Natural killer cell (primary cell): ENCODE data around the gene VPS13D. TPM values are rescaled to one million over a fixed set of nuclear protein-coding genes. Genes with fewer than 3 reads are reported as not detected.

ENCODE experiments used
- ATAC-seq, 3 donors: fragments of 150-1000 bp in 2 of 3; fragments of 200-7000 bp in 1 of 3; cut with Tn5 transposase; 1 replicate in 1 of 3; 2 replicates in 2 of 3; pipeline ENCODE4 v1.10.0; 2021; ENCODE audit warnings: mild to moderate bottlenecking in 2 of 3, moderate library complexity in 2 of 3
- DNase-seq, 2 donors: peaks; one replicate each; pipeline versions ENCODE4 v3.0.0 to v3.0.0-alpha.2; 2013 to 2021; ENCODE audit warnings: mixed read lengths in 1 of 2
- H3K27ac ChIP-seq: one replicate; pipeline ENCODE4 v1.5.1; 2013; ENCODE audit warnings: mild to moderate bottlenecking, low read length
- H3K27me3 ChIP-seq: one replicate; pipeline ENCODE4 v1.6.1; 2013; ENCODE audit warnings: low read length; ENCODE audit not compliant: control insufficient read depth, insufficient read depth
- H3K36me3 ChIP-seq: one replicate; pipeline ENCODE4 v1.6.1; 2013; ENCODE audit warnings: low read length; ENCODE audit not compliant: control insufficient read depth, insufficient read depth
- H3K4me1 ChIP-seq: one replicate; pipeline ENCODE4 v1.6.1; 2013; ENCODE audit warnings: low read length; ENCODE audit not compliant: control insufficient read depth, insufficient read depth
- H3K4me3 ChIP-seq: one replicate; pipeline ENCODE4 v1.5.1; 2013; ENCODE audit warnings: low read length
- H3K9me3 ChIP-seq: one replicate; pipeline ENCODE4 v1.6.1; 2013; ENCODE audit warnings: low read length; ENCODE audit not compliant: control insufficient read depth, insufficient read depth
- H3K27ac Mint-ChIP-seq, 2 donors: one replicate each; pipeline ENCODE4 v1.8.0; 2022; ENCODE audit warnings: mild to moderate bottlenecking in 2 of 2, mixed read lengths in 2 of 2, moderate library complexity in 1 of 2
- H3K27me3 Mint-ChIP-seq, 2 donors: one replicate each; pipeline ENCODE4 v1.8.0; 2022; ENCODE audit warnings: low read depth in 2 of 2, mixed read lengths in 2 of 2
- H3K36me3 Mint-ChIP-seq: one replicate; pipeline ENCODE4 v1.8.0; 2022; ENCODE audit warnings: mixed read lengths
- H3K4me1 Mint-ChIP-seq, 2 donors: one replicate each; pipeline ENCODE4 v1.8.0; 2022; ENCODE audit warnings: mixed read lengths in 2 of 2
- H3K4me3 Mint-ChIP-seq: one replicate; pipeline ENCODE4 v1.8.0; 2022; ENCODE audit warnings: mild to moderate bottlenecking, moderate library complexity, mixed read lengths
- H3K9me3 Mint-ChIP-seq, 2 donors: one replicate each; pipeline ENCODE4 v1.8.0; 2022; ENCODE audit warnings: mixed read lengths in 2 of 2
- WGBS: methylation state at CpG from one replicate; pipeline ENCODE4 v1.1.7; 2013; ENCODE audit warnings: missing lambda C conversion rate; ENCODE audit not compliant: insufficient coverage; 5-methylcytosine and 5-hydroxymethylcytosine counted together
- intact Hi-C: fragments of 100-400 bp; cut with micrococcal nuclease; formaldehyde crosslinking; loops from one replicate; pipeline ENCODE4 v1.14.2; 2022
- total RNA-seq, 4 donors: library from RNA; stranded (reverse); fragments of 120-200 nt in 1 of 4; gene quantifications; one replicate each; pipeline versions ENCODE4 v1.2.3 to v1.2.4, GENCODE V29; 2013 to 2022
- TF ChIP-seq, protein P1 (sequence below): fragments of 200-600 bp; IDR thresholded peaks from one replicate; pipeline ENCODE4 v1.8.0; 2022; ENCODE audit warnings: antibody characterized with exemption

The VPS13D gene
- total RNA-seq, 3 donors from 2014 or later (not counting 1 experiment from before 2014, with no cell fraction given) = 66.3 to 94.0 (median 81.7) TPM

DNA sequence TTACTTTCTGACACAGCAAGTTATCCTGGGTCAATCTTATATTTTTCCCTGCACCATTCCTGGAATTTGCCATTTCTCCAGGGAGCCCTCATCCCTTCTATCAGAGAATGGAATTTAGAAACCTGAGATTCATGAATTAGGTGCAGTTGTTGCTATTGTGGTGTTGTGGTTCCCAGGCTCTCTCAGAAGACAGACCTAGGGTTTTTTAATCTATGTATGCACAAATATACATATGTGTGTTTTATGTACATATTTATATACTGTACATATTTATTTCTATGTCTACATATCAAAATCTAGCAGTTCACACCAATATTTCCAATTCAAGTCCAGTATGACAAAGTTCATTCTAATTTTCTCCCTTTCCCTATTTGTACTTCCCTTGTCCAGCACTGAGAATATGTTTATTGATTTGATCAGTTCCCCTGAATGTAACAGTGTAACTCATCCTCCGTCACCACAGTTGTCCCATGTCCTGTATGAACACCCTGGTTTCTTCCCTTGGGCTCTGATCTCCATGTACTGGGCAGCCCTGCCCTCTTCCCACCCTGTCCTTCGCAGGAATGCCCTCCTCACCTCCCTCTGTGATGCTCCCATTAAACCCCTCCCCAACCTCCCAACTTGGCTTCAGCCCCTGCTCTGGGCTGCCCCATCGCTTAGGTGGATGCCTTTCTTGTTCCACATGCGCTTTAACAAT lies 145.5 kb downstream of the VPS13D start:
- Histone ChIP-seq H3K27me3 (no peaks in the 10 kb centered on the region), H3K4me1 (no peaks in the 10 kb centered on the region), H3K9me3 (no peaks in the 10 kb centered on the region), H3K27ac (no peak overlapping the region), H3K36me3 (peaks cover 54% of the 10 kb centered on the region), H3K4me3 (no peak overlapping the region)
- TF ChIP-seq, protein P1, sequence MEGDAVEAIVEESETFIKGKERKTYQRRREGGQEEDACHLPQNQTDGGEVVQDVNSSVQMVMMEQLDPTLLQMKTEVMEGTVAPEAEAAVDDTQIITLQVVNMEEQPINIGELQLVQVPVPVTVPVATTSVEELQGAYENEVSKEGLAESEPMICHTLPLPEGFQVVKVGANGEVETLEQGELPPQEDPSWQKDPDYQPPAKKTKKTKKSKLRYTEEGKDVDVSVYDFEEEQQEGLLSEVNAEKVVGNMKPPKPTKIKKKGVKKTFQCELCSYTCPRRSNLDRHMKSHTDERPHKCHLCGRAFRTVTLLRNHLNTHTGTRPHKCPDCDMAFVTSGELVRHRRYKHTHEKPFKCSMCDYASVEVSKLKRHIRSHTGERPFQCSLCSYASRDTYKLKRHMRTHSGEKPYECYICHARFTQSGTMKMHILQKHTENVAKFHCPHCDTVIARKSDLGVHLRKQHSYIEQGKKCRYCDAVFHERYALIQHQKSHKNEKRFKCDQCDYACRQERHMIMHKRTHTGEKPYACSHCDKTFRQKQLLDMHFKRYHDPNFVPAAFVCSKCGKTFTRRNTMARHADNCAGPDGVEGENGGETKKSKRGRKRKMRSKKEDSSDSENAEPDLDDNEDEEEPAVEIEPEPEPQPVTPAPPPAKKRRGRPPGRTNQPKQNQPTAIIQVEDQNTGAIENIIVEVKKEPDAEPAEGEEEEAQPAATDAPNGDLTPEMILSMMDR = no peak
- peaks cover 6% of the 10 kb centered on the region for H3K36me3 Mint-ChIP-seq
- ATAC-seq = no peak
- H3K27ac Mint-ChIP-seq = no peak overlapping the region
- H3K9me3 Mint-ChIP-seq = no peaks in the 10 kb centered on the region
- H3K4me1 Mint-ChIP-seq = no peaks in the 10 kb centered on the region
- 98% methylated on average over 4 of the region's 4 CpGs for whole genome bisulfite sequencing
- no peaks in the 10 kb centered on the region for H3K27me3 Mint-ChIP-seq
- intact Hi-C loops = no loop called here
- DNase-seq = no peak
- no peak overlapping the region for H3K4me3 Mint-ChIP-seq

DNA sequence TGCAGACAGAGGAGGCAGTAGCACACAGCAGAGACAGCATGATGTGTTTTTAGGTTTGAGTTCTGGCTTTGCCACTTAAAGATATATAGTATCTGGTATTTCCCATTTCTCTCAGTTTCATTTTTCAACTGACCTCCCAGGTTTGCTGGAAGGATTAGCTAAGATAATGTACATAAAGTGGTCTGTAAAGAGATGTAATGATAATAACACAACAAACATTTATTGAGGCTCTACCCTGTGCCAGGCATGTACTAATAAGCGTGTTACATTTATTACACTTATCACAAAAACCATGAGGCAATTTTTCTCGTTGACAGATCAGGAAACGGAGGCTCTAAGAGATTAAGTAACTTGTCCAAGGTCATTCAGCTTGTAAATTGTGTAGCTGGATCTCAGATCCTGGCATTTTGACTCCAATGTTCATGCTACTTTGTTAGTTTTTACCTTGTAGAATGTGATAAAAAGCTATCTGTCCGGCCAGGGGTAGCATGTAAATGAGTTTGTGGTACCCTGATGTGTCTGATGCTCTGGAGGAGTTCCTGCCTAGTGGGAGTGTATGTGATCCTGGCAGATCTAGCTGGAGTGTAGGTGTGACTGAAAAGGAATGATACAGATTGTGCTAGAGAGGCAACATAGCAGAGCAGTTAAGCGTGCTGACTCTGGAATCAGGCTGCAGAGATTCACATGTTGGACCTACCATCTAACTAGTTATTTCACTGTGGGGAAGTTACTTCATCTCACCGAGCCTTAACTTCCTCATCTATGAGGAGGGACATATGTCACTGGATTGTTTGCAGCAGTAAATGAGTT lies 146.6 kb downstream of the VPS13D start:
- Mint-ChIP-seq H3K36me3 (peaks cover 14% of the 10 kb centered on the region), H3K4me1 (no peaks in the 10 kb centered on the region), H3K27ac (no peak overlapping the region), H3K27me3 (no peaks in the 10 kb centered on the region), H3K9me3 (no peaks in the 10 kb centered on the region), H3K4me3 (no peak overlapping the region)
- Histone ChIP-seq H3K4me1 (no peaks in the 10 kb centered on the region), H3K36me3 (peaks cover 55% of the 10 kb centered on the region), H3K27me3 (no peaks in the 10 kb centered on the region), H3K27ac (no peak overlapping the region), H3K9me3 (no peaks in the 10 kb centered on the region), H3K4me3 (no peak overlapping the region)
- ATAC-seq (no peak), DNase-seq (no peak)
- intact Hi-C loops = no loop called here
- 72% methylated on average over 4 of the region's 6 CpGs for WGBS
- TF ChIP-seq, protein P1 = no peak

- DNase-seq (no peak), ATAC-seq (no peak)
- Histone ChIP-seq H3K9me3 (no peaks in the 10 kb centered on the region), H3K36me3 (peaks cover 68% of the 10 kb centered on the region), H3K27ac (no peak overlapping the region), H3K4me3 (no peak overlapping the region), H3K27me3 (no peaks in the 10 kb centered on the region), H3K4me1 (no peaks in the 10 kb centered on the region)
- intact Hi-C loops = no loop called here
- Mint-ChIP-seq H3K36me3 (peaks cover 30% of the 10 kb centered on the region), H3K4me3 (no peak overlapping the region), H3K4me1 (peaks cover 0 to 6% of the 10 kb centered on the region in 2 donors), H3K27me3 (no peaks in the 10 kb centered on the region), H3K27ac (no peak overlapping the region), H3K9me3 (no peaks in the 10 kb centered on the region)
- WGBS = 90% methylated on average over 2 of the region's 2 CpGs
- TF ChIP-seq, protein P1 = no peak
Measured at GRCh38 chr1:12380326-12381249, 150.8 kb downstream of the VPS13D start.
